Spleen (tissue), 11 donors: ENCODE results near the gene IL15. TPM values are rescaled to one million over a fixed set of nuclear protein-coding genes. Genes with fewer than 3 reads are reported as not detected.

Source experiments
- DNase-seq: peaks from one replicate; pipeline ENCODE4 v3.0.0-alpha.2; 2020
- H3K27ac ChIP-seq, 8 donors: fragments of 200-600 bp; sonication (generic) in 7 of 8; 1 replicate in 4 of 8; 2 replicates in 4 of 8; pipeline versions ENCODE4 v1.5.0 to v1.8.0; 2016 to 2021; ENCODE audit warnings: inconsistent platforms in 4 of 8, mild to moderate bottlenecking in 4 of 8, moderate library complexity in 1 of 8
- H3K27me3 ChIP-seq, 7 donors: fragments of 200-600 bp; sonication (generic) in 6 of 7; replicated peaks in 1 of 7; 1 replicate in 4 of 7; 2 replicates in 3 of 7; pipeline versions ENCODE4 v1.5.0 to v1.8.0; 2016 to 2021; ENCODE audit warnings: inconsistent platforms in 3 of 7, mild to moderate bottlenecking in 1 of 7
- H3K36me3 ChIP-seq, 6 donors: fragments of 200-600 bp; sonication (generic) in 5 of 6; 1 replicate in 4 of 6; 2 replicates in 2 of 6; pipeline versions ENCODE4 v1.5.0 to v1.8.0; 2016 to 2021; ENCODE audit warnings: inconsistent platforms in 2 of 6
- H3K4me1 ChIP-seq, 6 donors: fragments of 200-600 bp; sonication (generic) in 5 of 6; 1 replicate in 3 of 6; 2 replicates in 3 of 6; pipeline versions ENCODE4 v1.5.0 to v1.8.0; 2016 to 2021; ENCODE audit warnings: inconsistent platforms in 3 of 6
- H3K4me3 ChIP-seq, 8 donors: fragments of 200-600 bp; sonication (generic) in 7 of 8; 1 replicate in 4 of 8; 2 replicates in 4 of 8; pipeline versions ENCODE4 v1.5.0 to v1.8.0; 2016 to 2021; ENCODE audit warnings: inconsistent platforms in 4 of 8, mild to moderate bottlenecking in 4 of 8, moderate library complexity in 2 of 8
- H3K9me3 ChIP-seq, 8 donors: fragments of 200-600 bp; sonication (generic) in 7 of 8; 1 replicate in 4 of 8; 2 replicates in 4 of 8; pipeline versions ENCODE4 v1.5.0 to v1.8.0; 2016 to 2021; ENCODE audit warnings: inconsistent platforms in 4 of 8
- CTCF ChIP-seq, 11 experiments: fragments of 200-600 bp in 7 of 11; fragments of 450-650 bp in 4 of 11; sonication (generic) in 4 of 11; IDR thresholded peaks in 8 of 11; conservative IDR thresholded peaks in 3 of 11; 1 replicate in 7 of 11; 2 replicates in 4 of 11; pipeline versions ENCODE4 v1.4.0 to v1.8.0; 2016 to 2021; ENCODE audit warnings: antibody characterized with exemption in 11 of 11, inconsistent platforms in 4 of 11, mild to moderate bottlenecking in 1 of 11
- POLR2A ChIP-seq, 3 donors: fragments of 450-650 bp; IDR thresholded peaks; one replicate each; pipeline ENCODE4 v1.5.1; 2017; ENCODE audit warnings: antibody characterized with exemption in 3 of 3, mild to moderate bottlenecking in 1 of 3
- POLR2AphosphoS5 ChIP-seq, 3 donors: sonication (generic); formaldehyde crosslinking; IDR thresholded peaks; one replicate each; pipeline ENCODE4 v1.5.1; 2017; ENCODE audit warnings: antibody characterized with exemption in 3 of 3
- WGBS, 5 donors: extraction: QIAGEN DNeasy Blood & Tissue Kit in 3 of 5; methylation state at CpG; one replicate each; pipeline versions ENCODE4 v1.1.5 to v1.1.7; 2013 to 2018; 5-methylcytosine and 5-hydroxymethylcytosine counted together
- intact Hi-C: fragments of 100-400 bp; cut with DNase I; formaldehyde crosslinking; loops from one replicate; pipeline ENCODE4 v1.15.0; 2023; ENCODE audit warnings: low total_unique reads
- polyA plus RNA-seq, 3 donors: library from polyadenylated mRNA; stranded (reverse); fragments of 200-250 nt; gene quantifications; one replicate each; pipeline ENCODE4 v1.2.1, GENCODE V29; 2013
- total RNA-seq, 7 donors: library from RNA; depleted of rRNA in 3 of 7; stranded (reverse); fragments of >200 nt in 3 of 7; fragmentation: NEBNext Ultra II Directional in 4 of 7; extraction: Animal tissue kit (Norgen Biotek cat#: 25700) in 4 of 7; gene quantifications; one replicate each; pipeline versions ENCODE4 v1.1.0 to v1.2.1, GENCODE V29; 2016 to 2021
- donor health status: healthy with polysubstance abuse.
- donor health status: DM: no; HTN: no; CAD: no; lungs with moderate emphysema.
- donor health status: DM: no; HTN: no; CAD: no.
- donor health status: Bipolar disorder and iron deficiency.
- donor health status: healthy.
- donor health status: DM: no; HTN: no; CAD: no.
- donor health status: DM: yes; HTN: yes; CAD: no.

The IL15 gene
- total and polyA plus RNA-seq, 10 donors: 15.9 to 37.0 (median 21.1) TPM

- intact Hi-C loops: no loop called here
Measured at GRCh38 chr4:141761926-141762325, 125.5 kb downstream of the IL15 start.

GRCh38 chr4:141763374-141763773 lies 127.0 kb downstream of the IL15 start:
- Histone ChIP-seq H3K36me3 (no peaks in the 10 kb centered on the region), H3K4me1 (no peaks in the 10 kb centered on the region), H3K27me3 (no peaks in the 10 kb centered on the region), H3K9me3 (peaks cover 0 to 3% (median 0%) of the 10 kb centered on the region in 8 donors), H3K4me3 (no peak overlapping the region), H3K27ac (no peak overlapping the region)
- WGBS, 5 donors: 67 to 79% (median 71%) methylated on average over 2 of the region's 2 CpGs
- DNase-seq: no peak
- intact Hi-C loops: no loop called here
- TF ChIP-seq CTCF (IDR thresholded peaks at IDR 0.05 in 8 of 11, conservative IDR thresholded peaks at IDR 0.05 in 3 of 11): no peak
- TF ChIP-seq POLR2AphosphoS5 (IDR thresholded peaks at IDR 0.05): no peak
- TF ChIP-seq POLR2A (IDR thresholded peaks at IDR 0.05): no peak

More at GRCh38 chr4:141761926-141762325, 125.5 kb downstream of the IL15 start:
- H3K27ac ChIP-seq: no peak overlapping the region
- 68 to 82% (median 74%) methylated on average over 2 of the region's 2 CpGs for WGBS, 5 donors
- no peak overlapping the region for H3K4me3 ChIP-seq
- no peaks in the 10 kb centered on the region for H3K4me1 ChIP-seq
- H3K36me3 ChIP-seq: no peaks in the 10 kb centered on the region
- TF ChIP-seq POLR2A (IDR thresholded peaks at IDR 0.05): no peak
- TF ChIP-seq POLR2AphosphoS5 (IDR thresholded peaks at IDR 0.05): no peak
- no peak for TF ChIP-seq CTCF (IDR thresholded peaks at IDR 0.05 in 8 of 11, conservative IDR thresholded peaks at IDR 0.05 in 3 of 11)
- H3K27me3 ChIP-seq: no peaks in the 10 kb centered on the region
- H3K9me3 ChIP-seq: peaks cover 0 to 3% (median 0%) of the 10 kb centered on the region in 8 donors
- DNase-seq: no peak

- 40 to 58% (median 46%) methylated on average over 4 of the region's 4 CpGs for WGBS, 5 donors
- TF ChIP-seq CTCF (IDR thresholded peaks at IDR 0.05 in 8 of 11, conservative IDR thresholded peaks at IDR 0.05 in 3 of 11) (no peak), POLR2AphosphoS5 (IDR thresholded peaks at IDR 0.05) (no peak), POLR2A (IDR thresholded peaks at IDR 0.05) (no peak)
- no peak overlapping the region for H3K27ac ChIP-seq
- intact Hi-C loops: no loop called here
- H3K27me3 ChIP-seq: no peaks in the 10 kb centered on the region
- H3K36me3 ChIP-seq: no peaks in the 10 kb centered on the region
- DNase-seq: no peak
- peaks cover 0 to 3% (median 0%) of the 10 kb centered on the region in 8 donors for H3K9me3 ChIP-seq
- no peaks in the 10 kb centered on the region for H3K4me1 ChIP-seq
- no peak overlapping the region for H3K4me3 ChIP-seq
Measured at GRCh38 chr4:141768954-141769353, 132.6 kb downstream of the IL15 start.

GRCh38 chr4:141771889-141772830 lies 135.8 kb downstream of the IL15 start:
- no peaks in the 10 kb centered on the region for H3K4me1 ChIP-seq
- peaks cover 0 to 6% (median 0%) of the 10 kb centered on the region in 7 donors for H3K27me3 ChIP-seq
- H3K36me3 ChIP-seq: no peaks in the 10 kb centered on the region
- no peak overlapping the region for H3K27ac ChIP-seq
- WGBS, 5 donors: 52 to 60% (median 58%) methylated on average over 10 of the region's 10 CpGs
- H3K9me3 ChIP-seq: no peaks in the 10 kb centered on the region
- intact Hi-C loops: no loop called here
- DNase-seq: no peak
- TF ChIP-seq POLR2AphosphoS5 (IDR thresholded peaks at IDR 0.05): no peak
- TF ChIP-seq CTCF (IDR thresholded peaks at IDR 0.05 in 8 of 11, conservative IDR thresholded peaks at IDR 0.05 in 3 of 11): no peak
- no peak for TF ChIP-seq POLR2A (IDR thresholded peaks at IDR 0.05)
- H3K4me3 ChIP-seq: no peak overlapping the region
